Transverse colon (tissue), 4 donors: ENCODE results near the gene SPCS1. TPM values are rescaled to one million over a fixed set of nuclear protein-coding genes. Genes with fewer than 3 reads are reported as not detected.
A peak's percentile ranks its signal among the peaks of the same experiment; 100 is the strongest.

Experiments
- DNase-seq: peaks from one replicate; pipeline ENCODE4 v3.0.0-alpha.2; 2019
- H3K27ac ChIP-seq, 4 donors: fragments of 200-600 bp; sonication (generic); 2 replicates each; pipeline ENCODE4 v1.5.1; 2016 to 2018; ENCODE audit warnings: inconsistent platforms in 4 of 4
- H3K27me3 ChIP-seq: fragments of 200-600 bp; sonication (generic); 2 replicates; pipeline ENCODE4 v1.5.1; 2017; ENCODE audit warnings: inconsistent platforms
- H3K36me3 ChIP-seq, 4 donors: fragments of 200-600 bp; sonication (generic); 2 replicates each; pipeline ENCODE4 v1.5.1; 2017 to 2019; ENCODE audit warnings: inconsistent platforms in 4 of 4
- H3K4me1 ChIP-seq, 4 donors: fragments of 200-600 bp; sonication (generic); 2 replicates each; pipeline ENCODE4 v1.5.1; 2017 to 2020; ENCODE audit warnings: inconsistent platforms in 4 of 4
- H3K4me3 ChIP-seq, 4 donors: fragments of 200-600 bp; sonication (generic); 1 replicate in 1 of 4; 2 replicates in 3 of 4; pipeline versions ENCODE4 v1.5.1 to v1.6.1; 2017 to 2019; ENCODE audit warnings: inconsistent platforms in 4 of 4
- H3K9me3 ChIP-seq, 2 donors: fragments of 200-600 bp; sonication (generic); 2 replicates each; pipeline ENCODE4 v1.5.1; 2017 to 2019; ENCODE audit warnings: inconsistent platforms in 2 of 2
- CTCF ChIP-seq, 5 experiments: fragments of 200-600 bp in 3 of 5; fragments of 450-650 bp in 2 of 5; sonication (generic) in 3 of 5; IDR thresholded peaks; 1 replicate in 2 of 5; 2 replicates in 3 of 5; pipeline ENCODE4 v1.5.1; 2016 to 2017; ENCODE audit warnings: antibody characterized with exemption in 5 of 5, inconsistent platforms in 3 of 5, mild to moderate bottlenecking in 2 of 5, moderate library complexity in 1 of 5
- EP300 ChIP-seq: sonication (generic); formaldehyde crosslinking; IDR thresholded peaks from one replicate; pipeline ENCODE4 v1.6.1; 2017; ENCODE audit warnings: antibody characterized with exemption, low read depth
- POLR2A ChIP-seq: fragments of 450-650 bp; IDR thresholded peaks from one replicate; pipeline ENCODE4 v1.6.1; 2016; ENCODE audit warnings: antibody characterized with exemption, mild to moderate bottlenecking, moderate library complexity
- POLR2AphosphoS5 ChIP-seq, 3 donors: sonication (generic); formaldehyde crosslinking; IDR thresholded peaks; one replicate each; pipeline ENCODE4 v1.6.1; 2016; ENCODE audit warnings: antibody characterized with exemption in 3 of 3
- WGBS, 2 donors: methylation state at CpG; one replicate each; pipeline ENCODE4 v1.1.5; 2018; ENCODE audit warnings: low coverage in 1 of 2; 5-methylcytosine and 5-hydroxymethylcytosine counted together
- in situ Hi-C, 4 donors: fragments of 200-750 bp; cut with MboI; loops; one replicate each; pipeline versions ENCODE4 v1.15.0 to v1.15.1; 2017; ENCODE audit warnings: low sequenced_read_pairs in 3 of 4, low pct_ligation_motif_present in 1 of 4, low pct_unique_long_range_greater_than_20kb in 1 of 4
- intact Hi-C: fragments of 100-400 bp; cut with DNase I; formaldehyde crosslinking; loops from one replicate; pipeline ENCODE4 v1.15.1; 2023; ENCODE audit warnings: low total_unique reads
- total RNA-seq, 4 donors: library from RNA; depleted of rRNA; stranded (reverse); fragments of >200 nt; gene quantifications; one replicate each; pipeline ENCODE4 v1.1.0, GENCODE V29; 2016

The SPCS1 gene
- total RNA-seq, 4 donors from 2014 or later = 24.3 to 120 (median 70.5) TPM

GRCh38 chr3:52685709-52686691 is 19.9 kb upstream of the SPCS1 start, which contains the start of the genes GNL3 and PBRM1:
Gene GNL3, plus strand, starts transcription at chr3:52686032. Its CDS starts 61 bp downstream, at chr3:52686093.
Gene PBRM1, minus strand, starts transcription at chr3:52685913.
- 0 to 1% methylated on average over 10 to 60 of the region's 82 CpGs for WGBS, 2 donors
- in situ Hi-C loops = no loop called here

GRCh38 chr3:52688266-52688665 is 17.6 kb upstream of the SPCS1 start:
- TF ChIP-seq EP300 (no peak), POLR2AphosphoS5 (IDR thresholded peaks at IDR 0.05) (no peak), POLR2A (no peak), CTCF (IDR thresholded peaks at IDR 0.05) (no peak)
- H3K27ac ChIP-seq = peak overlapping the region in 1 of 4 donors; percentile 11
- 36 to 79% methylated on average over 6 of the region's 6 CpGs for WGBS, 2 donors
- peaks cover 5 to 36% (median 28%) of the 10 kb centered on the region in 4 donors for H3K4me1 ChIP-seq
- no peak for DNase-seq
- H3K36me3 ChIP-seq = peaks cover 0 to 60% (median 28%) of the 10 kb centered on the region in 4 donors
- no peak overlapping the region for H3K4me3 ChIP-seq
- intact Hi-C loops (no loop called here), in situ Hi-C loops (no loop called here)
- H3K27me3 ChIP-seq = no peaks in the 10 kb centered on the region
- H3K9me3 ChIP-seq = no peaks in the 10 kb centered on the region

More at GRCh38 chr3:52685709-52686691, 19.9 kb upstream of the SPCS1 start, which contains the start of the genes GNL3 and PBRM1:
- no peaks in the 10 kb centered on the region for H3K27me3 ChIP-seq
- H3K27ac ChIP-seq = peak within 1 kb of the TSS; percentile 95 to 99 (median 96)
- intact Hi-C loops = no loop called here
- H3K4me1 ChIP-seq = peaks cover 5 to 45% (median 33%) of the 10 kb centered on the region in 4 donors
- no peak for TF ChIP-seq CTCF (IDR thresholded peaks at IDR 0.05)
- TF ChIP-seq EP300 = no peak
- TF ChIP-seq POLR2A = peak; percentile 73
- peak; percentile 92 to 96 (median 94) for TF ChIP-seq POLR2AphosphoS5 (IDR thresholded peaks at IDR 0.05)
- DNase-seq = peak; percentile 95
- peak within 1 kb of the TSS; percentile 64 to 81 (median 72) for H3K4me3 ChIP-seq
- peaks cover 0 to 38% (median 17%) of the 10 kb centered on the region in 4 donors for H3K36me3 ChIP-seq
- H3K9me3 ChIP-seq = no peaks in the 10 kb centered on the region

- peaks cover 0 to 67% (median 32%) of the 10 kb centered on the region in 4 donors for H3K36me3 ChIP-seq
- DNase-seq = no peak
- intact Hi-C loops (no loop called here), in situ Hi-C loops (no loop called here)
- 85 to 100% methylated on average over 1 to 3 of the region's 3 CpGs for WGBS, 2 donors
- TF ChIP-seq POLR2A (no peak), EP300 (no peak), CTCF (IDR thresholded peaks at IDR 0.05) (no peak), POLR2AphosphoS5 (IDR thresholded peaks at IDR 0.05) (no peak)
- no peaks in the 10 kb centered on the region for H3K9me3 ChIP-seq
- H3K4me3 ChIP-seq = no peak overlapping the region
- no peak overlapping the region for H3K27ac ChIP-seq
- no peaks in the 10 kb centered on the region for H3K27me3 ChIP-seq
- peaks cover 5 to 28% (median 26%) of the 10 kb centered on the region in 4 donors for H3K4me1 ChIP-seq
Observed at GRCh38 chr3:52689151-52689550, 16.8 kb upstream of the SPCS1 start.

GRCh38 chr3:52690560-52690959 is 15.3 kb upstream of the SPCS1 start:
- in situ Hi-C loops (no loop called here), intact Hi-C loops (no loop called here)
- Histone ChIP-seq H3K27ac (no peak overlapping the region), H3K4me1 (peaks cover 5 to 20% (median 17%) of the 10 kb centered on the region in 4 donors), H3K36me3 (peaks cover 0 to 79% (median 38%) of the 10 kb centered on the region in 4 donors), H3K4me3 (no peak overlapping the region), H3K9me3 (no peaks in the 10 kb centered on the region), H3K27me3 (no peaks in the 10 kb centered on the region)
- no peak for DNase-seq
- no peak for TF ChIP-seq CTCF (IDR thresholded peaks at IDR 0.05)
- TF ChIP-seq EP300 = no peak
- no peak for TF ChIP-seq POLR2AphosphoS5 (IDR thresholded peaks at IDR 0.05)
- TF ChIP-seq POLR2A = no peak
- 90 to 91% methylated on average over 2 of the region's 2 CpGs for WGBS, 2 donors
